HEK293 (cell line): ENCODE data around the gene POLR3GL.
A peak's percentile ranks its signal among the peaks of the same experiment; 100 is the strongest.

Source experiments
- FEZF1 ChIP-seq: fragments of 450-650 bp; formaldehyde crosslinking; IDR thresholded peaks from 2 replicates; pipeline ENCODE4 v1.5.1; 2016; ENCODE audit warnings: missing biosample characterization, missing genetic modification characterization
- KLF16 ChIP-seq: fragments of 450-650 bp; formaldehyde crosslinking; IDR thresholded peaks from 2 replicates; pipeline ENCODE4 v1.5.1; 2017; ENCODE audit warnings: missing biosample characterization, missing genetic modification characterization
- MZF1 ChIP-seq: fragments of 450-650 bp; formaldehyde crosslinking; IDR thresholded peaks from 2 replicates; pipeline ENCODE4 v1.5.1; 2017; ENCODE audit warnings: missing biosample characterization, missing genetic modification characterization, borderline replicate concordance
- PRDM2 ChIP-seq: fragments of 450-650 bp; formaldehyde crosslinking; IDR thresholded peaks from 2 replicates; pipeline ENCODE4 v1.5.1; 2016; ENCODE audit warnings: missing biosample characterization, missing genetic modification characterization, borderline replicate concordance
- REST ChIP-seq: fragments of 450-650 bp; formaldehyde crosslinking; IDR thresholded peaks from 2 replicates; pipeline ENCODE4 v1.5.1; 2016; ENCODE audit warnings: missing biosample characterization, missing genetic modification characterization
- SP3 ChIP-seq: fragments of 450-650 bp; formaldehyde crosslinking; IDR thresholded peaks from 2 replicates; pipeline ENCODE4 v1.5.1; 2016; ENCODE audit warnings: missing biosample characterization, missing genetic modification characterization
- YY2 ChIP-seq: fragments of 450-650 bp; formaldehyde crosslinking; IDR thresholded peaks from 2 replicates; pipeline ENCODE4 v1.5.1; 2016; ENCODE audit warnings: missing biosample characterization, missing genetic modification characterization
- ZBTB10 ChIP-seq: fragments of 450-650 bp; formaldehyde crosslinking; IDR thresholded peaks from 2 replicates; pipeline ENCODE4 v1.5.1; 2016; ENCODE audit warnings: missing biosample characterization, missing genetic modification characterization
- ZFP69B ChIP-seq: fragments of 450-650 bp; formaldehyde crosslinking; IDR thresholded peaks from 2 replicates; pipeline ENCODE4 v1.5.1; 2016; ENCODE audit warnings: missing biosample characterization, missing genetic modification characterization
- ZIC2 ChIP-seq: fragments of 450-650 bp; formaldehyde crosslinking; IDR thresholded peaks from 2 replicates; pipeline ENCODE4 v1.5.1; 2016; ENCODE audit warnings: missing biosample characterization, missing genetic modification characterization
- ZNF10 ChIP-seq: fragments of 450-650 bp; formaldehyde crosslinking; IDR thresholded peaks from 2 replicates; pipeline ENCODE4 v1.5.1; 2017; ENCODE audit warnings: missing biosample characterization, missing genetic modification characterization
- ZNF146 ChIP-seq: fragments of 450-650 bp; formaldehyde crosslinking; IDR thresholded peaks from 2 replicates; pipeline ENCODE4 v1.5.1; 2016; ENCODE audit warnings: missing biosample characterization, missing genetic modification characterization
- ZNF18 ChIP-seq: fragments of 450-650 bp; formaldehyde crosslinking; IDR thresholded peaks from 2 replicates; pipeline ENCODE4 v1.5.1; 2016; ENCODE audit warnings: missing biosample characterization, missing genetic modification characterization
- ZNF394 ChIP-seq: fragments of 450-650 bp; formaldehyde crosslinking; IDR thresholded peaks from 2 replicates; pipeline ENCODE4 v1.5.1; 2016; ENCODE audit warnings: missing biosample characterization, missing genetic modification characterization, mild to moderate bottlenecking, moderate library complexity, borderline replicate concordance
- ZNF513 ChIP-seq: fragments of 450-650 bp; IDR thresholded peaks from 2 replicates; pipeline ENCODE4 v1.5.1; 2018; ENCODE audit warnings: missing biosample characterization, missing genetic modification characterization
- ZNF561 ChIP-seq: fragments of 450-650 bp; IDR thresholded peaks from 2 replicates; pipeline ENCODE4 v1.5.1; 2018; ENCODE audit warnings: missing biosample characterization, missing genetic modification characterization, borderline replicate concordance
- ZNF585B ChIP-seq: fragments of 450-650 bp; formaldehyde crosslinking; IDR thresholded peaks from 2 replicates; pipeline ENCODE4 v1.5.1; 2016; ENCODE audit warnings: missing biosample characterization, missing genetic modification characterization
- ZNF692 ChIP-seq: fragments of 450-650 bp; formaldehyde crosslinking; IDR thresholded peaks from 2 replicates; pipeline ENCODE4 v1.5.1; 2016; ENCODE audit warnings: missing biosample characterization, missing genetic modification characterization
- ZNF76 ChIP-seq: fragments of 450-650 bp; formaldehyde crosslinking; IDR thresholded peaks from 2 replicates; pipeline ENCODE4; 2016; ENCODE audit warnings: low read depth, missing biosample characterization, missing genetic modification characterization, borderline replicate concordance
- ZNF792 ChIP-seq: fragments of 450-650 bp; formaldehyde crosslinking; IDR thresholded peaks from 2 replicates; pipeline ENCODE4 v1.5.1; 2016; ENCODE audit warnings: missing biosample characterization, missing genetic modification characterization

The POLR3GL gene

GRCh38 chr1:145978854-145979745, 14.6 kb downstream of the POLR3GL start (continued):
- no peak for TF ChIP-seq REST
- peak; percentile 76 for TF ChIP-seq FEZF1 (tag by site-specific recombination)
- TF ChIP-seq ZFP69B (tag by site-specific recombination): no peak
- peak; percentile 88 for TF ChIP-seq MZF1
- no peak for TF ChIP-seq ZBTB10 (tag by site-specific recombination)
- TF ChIP-seq ZNF792 (tag by site-specific recombination): no peak
- TF ChIP-seq SP3 (tag by site-specific recombination): peak; percentile 83
- no peak for TF ChIP-seq ZNF513 (tag by site-specific recombination)
- peak; percentile 61; the same call in 1 of the 2 replicates for TF ChIP-seq KLF16 (tag by site-specific recombination)
- peak; percentile 9; the same call in 1 of the 2 replicates for TF ChIP-seq ZNF10 (tag by site-specific recombination)
- TF ChIP-seq ZIC2: peak; percentile 75; the same call in 1 of the 2 replicates
- no peak for TF ChIP-seq ZNF585B (tag by site-specific recombination)
- peak; percentile 38; the same call in 1 of the 2 replicates for TF ChIP-seq ZNF394 (tag by site-specific recombination)
- TF ChIP-seq ZNF561: 0 out of 2 replicates have a peak, but pooled peaks have one; percentile 73
- no peak for TF ChIP-seq YY2 (tag by site-specific recombination)
- no peak for TF ChIP-seq ZNF146
- TF ChIP-seq PRDM2: no peak
- peak; percentile 54; the same call in 1 of the 2 replicates for TF ChIP-seq ZNF692 (tag by site-specific recombination)
- TF ChIP-seq ZNF76 (tag by site-specific recombination): no peak
- TF ChIP-seq ZNF18 (tag by site-specific recombination): peak; percentile 62
